ENCODE results near the gene APBA2.
"Not testable (repeated sequence)": the region's sequence is repeated elsewhere in the genome, so short reads cannot be mapped to it uniquely, and the experiment has no call there.

- not testable (repeated sequence) for TF ChIP-seq CTCF (IDR thresholded peaks at IDR 0.05; ENCODE audit: low read depth, low read length); POLR2A (IDR thresholded peaks at IDR 0.05; ENCODE audit: extremely low read depth, insufficient read length); MAX (IDR thresholded peaks at IDR 0.05; ENCODE audit: low read depth, low read length); MYC (IDR thresholded peaks at IDR 0.05; ENCODE audit: low read depth, low read length)
Measured at GRCh38 chr15:28847959-28848358, 37.8 kb upstream of the APBA2 start.

Measured in NB4 (cell line).